Renal cortical epithelial cell (primary cell): Measurements from ENCODE around the gene SGCA. TPM values are rescaled to one million over a fixed set of nuclear protein-coding genes. Genes with fewer than 3 reads are reported as not detected.

Experiments used
- DNase-seq: peaks from one replicate; pipeline ENCODE4 v3.0.0-alpha.2; 2011; ENCODE audit warnings: low read depth
- total RNA-seq: library from RNA; depleted of rRNA; stranded (reverse); fragments of >200 nt; gene quantifications from 2 replicates; pipeline ENCODE4 v1.2.3, GENCODE V29; 2014

SGCA gene
- total RNA-seq, 1 donor from 2014 or later = not detected

GRCh38 chr17:50134206-50135110, 31.3 kb upstream of the SGCA start:
- DNase-seq = no peak

DNA sequence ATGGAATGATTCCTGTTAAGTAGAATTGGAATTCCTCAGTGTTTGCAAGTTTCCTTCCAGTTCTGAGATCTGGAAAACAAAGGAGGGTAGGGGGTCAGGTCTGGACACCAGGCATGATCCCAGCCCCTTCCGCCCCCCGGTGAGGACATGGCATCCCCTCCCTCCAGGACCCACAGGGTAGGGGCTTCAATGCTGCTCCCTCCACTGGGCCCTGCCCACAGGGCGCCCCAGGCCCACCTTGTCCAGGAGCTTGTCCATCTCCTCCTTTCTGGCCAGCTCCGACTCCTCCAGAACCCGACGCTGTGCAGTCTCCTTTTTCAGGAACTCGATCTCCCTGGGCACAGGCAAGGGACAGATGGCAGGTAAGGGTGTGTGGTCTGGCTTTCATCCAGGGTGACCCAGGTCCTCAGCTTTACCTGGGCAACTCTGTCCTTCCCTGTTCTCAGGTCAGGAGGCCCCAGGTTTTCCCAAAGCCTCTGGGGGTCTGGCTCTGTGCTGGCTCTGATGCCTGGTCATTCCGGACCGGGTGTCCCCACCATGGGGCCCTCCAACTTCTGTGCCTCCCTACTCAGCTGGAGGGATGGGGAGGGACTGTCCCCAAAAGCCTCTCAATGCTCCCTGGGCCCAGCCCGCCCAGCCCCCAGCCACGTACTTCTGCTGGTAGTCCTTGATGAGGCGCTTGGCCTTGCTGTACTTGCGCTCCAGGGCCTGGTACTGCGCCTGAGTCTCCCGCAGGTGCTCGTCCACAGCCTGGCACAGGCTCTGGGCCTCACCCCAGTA, 30.3 kb upstream of the SGCA start:
- DNase-seq = peak; percentile 39

- no peak for DNase-seq
Observed at GRCh38 chr17:50136096-50136687, 29.6 kb upstream of the SGCA start.

DNA sequence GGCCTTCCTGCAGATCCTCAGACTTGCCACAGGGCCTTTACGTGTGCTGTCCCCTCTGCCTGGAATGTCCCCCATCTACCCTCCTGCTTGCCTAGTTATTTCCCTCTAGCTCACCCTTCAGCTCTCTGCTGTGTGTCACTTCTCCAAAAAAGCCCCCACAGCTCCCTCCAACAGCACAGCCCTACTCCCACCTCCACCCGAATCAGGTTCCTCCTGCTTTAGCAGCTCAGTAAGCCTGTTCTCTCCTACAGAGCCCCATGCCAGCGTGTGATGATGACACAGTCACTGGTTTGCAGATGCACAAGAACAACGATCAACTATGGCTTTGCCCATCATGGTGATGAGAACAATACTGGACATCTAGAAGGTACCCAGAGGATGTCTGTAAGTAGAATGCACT, 28.8 kb upstream of the SGCA start:
- DNase-seq = no peak

GRCh38 chr17:50139185-50139783, 26.5 kb upstream of the SGCA start:
- DNase-seq = no peak

DNA sequence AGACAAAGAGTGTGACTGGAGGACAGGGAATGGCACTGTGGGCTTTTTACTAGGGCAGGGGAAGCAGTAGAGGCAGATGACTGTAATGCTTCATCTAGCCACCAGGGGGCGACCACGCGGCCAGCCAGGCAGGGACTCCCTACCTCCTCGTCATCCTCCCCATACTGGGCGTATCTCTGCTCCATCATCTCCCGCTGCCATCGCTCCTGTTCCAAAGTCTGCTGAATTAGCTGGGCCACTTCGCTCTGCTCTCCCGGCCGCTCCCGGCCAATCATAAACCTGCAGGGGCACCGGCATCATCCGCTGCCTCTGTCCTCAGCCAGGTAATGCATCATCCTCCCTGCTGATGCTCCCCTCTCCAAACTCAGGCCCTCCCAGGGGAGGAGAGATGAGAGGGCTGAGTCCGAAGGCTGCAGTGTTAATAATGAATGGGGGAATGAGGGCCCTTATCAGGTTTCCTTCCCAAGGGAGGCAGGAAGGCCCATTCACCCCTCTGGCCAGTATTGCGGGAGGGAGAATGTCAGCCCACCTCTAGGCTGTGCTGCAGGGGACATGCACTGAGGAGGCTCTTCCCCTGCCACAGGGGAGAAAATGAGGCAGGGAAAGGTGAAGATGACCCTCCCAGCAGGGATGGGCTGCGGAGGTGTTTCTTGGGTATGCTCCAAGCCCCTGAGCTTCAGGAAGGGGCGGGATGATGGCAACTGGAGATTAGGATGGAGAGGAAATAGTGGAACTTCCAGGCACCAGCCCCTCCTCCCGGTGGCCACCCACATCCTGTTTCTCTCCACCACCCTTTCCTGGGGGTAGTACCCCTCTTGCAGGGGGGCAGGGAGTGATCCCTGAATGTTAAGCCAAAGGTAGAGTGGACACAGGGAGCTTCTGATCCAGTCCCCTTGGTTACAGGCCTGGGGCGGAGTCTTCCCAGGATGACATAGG, 25.6 kb upstream of the SGCA start:
- peak; percentile 42 for DNase-seq

DNA sequence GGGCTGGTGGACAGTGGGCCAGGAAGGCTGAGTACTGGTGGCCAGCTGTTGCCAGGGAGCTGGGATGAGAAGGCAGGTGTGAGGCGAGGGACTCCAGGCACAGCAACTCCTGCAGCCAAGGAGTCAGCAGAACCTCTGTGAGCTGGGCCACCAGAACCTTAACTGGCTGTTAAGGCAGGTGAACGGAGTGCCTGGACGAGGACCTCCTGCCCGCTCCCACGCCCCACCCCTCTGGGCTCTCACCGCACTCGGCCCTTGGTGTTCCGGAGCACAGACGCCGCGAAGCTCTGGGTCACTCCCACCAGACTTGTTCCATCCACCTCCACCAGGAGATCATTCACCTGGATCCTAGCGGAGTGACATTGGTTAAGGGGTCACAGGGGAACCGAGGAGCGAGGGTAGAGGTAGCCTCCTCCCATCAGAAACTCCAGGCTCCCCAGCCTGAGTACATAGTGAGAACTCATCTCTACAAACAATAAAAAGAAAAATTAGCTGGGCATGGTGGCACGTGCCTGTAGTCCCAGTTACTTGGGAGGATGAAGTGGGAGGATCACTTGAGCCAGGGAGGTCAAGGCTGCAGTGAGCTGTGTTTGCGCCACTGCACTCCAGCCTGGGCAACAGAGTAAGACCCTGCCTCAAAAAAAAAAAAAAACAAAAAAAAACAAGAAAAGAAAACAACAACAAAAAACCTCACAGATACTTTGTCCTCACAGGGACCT, 24.6 kb upstream of the SGCA start:
- DNase-seq = no peak

GRCh38 chr17:50141745-50142110, 24.1 kb upstream of the SGCA start:
- no peak for DNase-seq

- DNase-seq = no peak
Observed at GRCh38 chr17:50143461-50144176, 22.2 kb upstream of the SGCA start.

- no peak for DNase-seq
Observed at GRCh38 chr17:50144355-50144754, 21.4 kb upstream of the SGCA start.

DNA sequence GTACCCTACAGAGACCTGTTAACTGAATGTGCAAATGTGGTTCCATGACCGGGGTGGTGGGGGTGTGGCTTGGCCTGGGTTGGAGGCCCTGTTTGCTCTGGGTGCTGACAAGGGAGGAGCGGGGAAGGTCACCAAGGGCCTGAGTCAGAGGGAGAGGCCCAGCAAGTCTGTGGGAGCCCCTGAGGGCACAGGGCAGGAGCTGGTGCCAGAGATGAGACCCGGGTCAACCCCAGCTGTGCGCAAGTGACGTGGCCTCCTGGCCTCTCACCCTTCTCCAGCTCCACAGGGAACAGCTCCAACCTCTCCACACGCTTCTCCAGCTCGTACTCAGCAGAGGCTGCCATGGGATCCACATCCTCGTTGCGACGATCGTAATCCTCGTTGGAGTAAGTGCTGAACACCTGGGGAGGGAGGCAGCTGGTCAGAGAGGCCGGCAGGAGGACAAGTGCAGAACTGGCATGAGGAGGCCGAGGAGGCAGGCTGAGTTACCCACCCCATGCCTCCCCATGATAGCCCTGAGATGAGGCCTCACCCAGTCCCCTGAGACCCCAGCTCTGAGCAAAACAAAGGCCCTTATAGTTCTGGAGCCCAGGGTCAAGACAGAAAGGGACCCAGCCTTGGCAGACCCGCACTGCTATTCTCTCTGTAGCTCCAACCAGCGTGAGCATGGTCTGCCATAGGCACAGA, 20.8 kb upstream of the SGCA start:
- DNase-seq = no peak

DNA sequence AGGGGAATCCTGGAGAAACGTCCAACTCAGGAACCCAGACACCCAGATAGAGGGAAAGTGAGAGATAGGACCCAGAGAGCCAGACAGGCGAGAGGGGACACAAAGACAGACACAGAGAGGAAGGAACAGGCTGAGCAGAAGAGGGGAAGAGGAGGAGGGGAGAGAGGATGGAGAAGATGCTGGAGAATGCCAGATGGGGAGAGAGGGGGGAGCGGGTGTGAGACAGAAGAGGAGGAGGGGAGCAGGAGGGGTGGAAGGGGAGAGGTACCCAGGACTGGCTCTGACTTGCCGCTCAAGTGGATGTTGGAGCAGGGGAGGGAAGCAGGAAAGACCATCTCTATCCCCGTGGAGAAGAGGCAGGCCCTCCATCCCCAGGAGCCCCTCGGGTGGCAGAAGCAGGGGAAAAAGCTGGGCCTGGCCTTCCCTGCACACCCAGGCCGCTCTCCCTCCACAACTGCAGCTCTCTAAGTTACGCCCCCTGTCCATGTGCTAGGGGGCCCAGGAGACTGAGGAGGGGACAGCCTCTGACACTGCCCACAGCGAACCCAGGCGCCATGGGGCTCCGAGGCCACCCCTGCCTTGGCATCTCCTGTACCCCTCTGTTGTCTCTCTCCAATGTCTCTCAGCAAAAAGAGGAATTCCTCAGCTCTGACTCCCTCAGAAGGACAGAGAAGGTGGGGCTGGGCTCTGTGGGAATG, 20.1 kb upstream of the SGCA start:
- no peak for DNase-seq

DNA sequence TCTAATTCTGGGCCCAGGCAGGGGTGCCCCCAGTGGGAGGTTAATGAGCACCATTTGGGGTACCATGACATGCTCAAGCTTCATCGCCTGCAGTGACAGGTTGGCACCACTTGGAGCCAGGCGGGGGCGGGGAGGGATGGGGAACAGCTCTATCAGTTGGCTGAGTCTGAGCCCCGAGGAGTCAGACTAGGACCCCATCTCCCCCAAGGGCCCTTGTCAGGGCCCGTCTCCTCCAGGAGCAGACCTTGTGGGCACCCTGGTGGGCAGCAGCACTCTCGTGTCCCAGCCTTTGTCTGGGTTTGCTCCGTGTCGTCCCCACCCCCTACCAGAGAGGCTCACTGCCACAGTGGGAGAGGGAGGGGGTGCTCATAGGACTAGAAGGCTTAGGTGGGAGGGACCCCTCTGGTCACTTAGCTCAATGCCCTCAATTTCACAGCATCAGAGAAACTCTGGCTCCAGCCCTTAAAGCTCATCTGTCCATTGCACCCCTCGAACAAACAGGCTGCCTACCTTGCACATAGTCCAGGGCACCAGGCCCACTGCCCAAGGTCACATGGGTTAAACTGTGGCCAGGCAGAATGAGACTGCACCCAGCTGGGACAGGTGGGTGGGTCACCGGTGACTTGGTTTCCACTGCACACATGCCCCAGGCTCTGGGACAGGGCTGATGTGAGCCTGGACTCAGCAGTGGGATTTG, 19.4 kb upstream of the SGCA start:
- DNase-seq = no peak

GRCh38 chr17:50146927-50147665, 18.7 kb upstream of the SGCA start:
- DNase-seq = no peak

DNA sequence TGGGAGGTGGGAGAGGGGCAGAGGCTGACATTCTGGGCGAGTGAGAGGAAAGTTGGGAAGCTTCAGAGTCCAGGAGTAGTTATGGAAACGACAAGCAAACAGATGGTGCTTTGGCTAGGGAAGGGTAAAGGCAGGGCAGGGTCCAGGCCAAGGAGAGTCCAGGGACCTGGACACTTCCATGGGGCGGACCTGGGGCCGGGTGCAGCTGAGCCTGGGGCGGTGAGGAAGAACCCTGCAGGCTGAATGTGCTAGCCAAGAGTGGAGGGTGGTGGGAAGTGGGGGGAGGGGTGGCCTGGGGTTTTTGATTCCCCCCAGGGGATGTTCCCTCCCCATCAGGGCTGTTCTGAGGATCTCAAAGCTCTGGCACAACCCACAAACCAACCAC, 18.0 kb upstream of the SGCA start:
- no peak for DNase-seq

- no peak for DNase-seq
Observed at GRCh38 chr17:50148226-50149090, 17.3 kb upstream of the SGCA start.
